D341Med (cell line): ENCODE data around the gene ZBTB20.

Experiments used
- DNase-seq: peaks from one replicate; pipeline ENCODE4 v3.0.0; 2012; ENCODE audit warnings: low spot score

The ZBTB20 gene

DNA sequence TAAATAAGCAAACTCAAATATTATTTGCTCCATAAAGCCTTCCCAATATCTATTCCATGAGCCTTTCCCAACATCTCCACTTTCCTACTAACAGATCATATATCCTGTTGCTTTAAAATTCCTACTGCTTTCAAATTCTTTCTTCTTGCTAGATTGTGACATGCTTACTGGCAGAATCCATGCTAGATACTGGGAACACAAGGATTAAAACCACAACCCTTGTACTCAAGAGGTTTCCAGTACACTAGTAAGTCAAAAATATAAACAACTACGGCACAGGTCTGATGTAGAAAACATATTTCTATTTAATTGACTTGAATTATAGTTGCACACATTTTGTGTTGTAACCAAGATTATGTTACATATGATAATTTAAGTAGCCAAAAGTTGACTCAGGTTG lies 275.0 kb downstream of the ZBTB20 start:
- DNase-seq = no peak

DNA sequence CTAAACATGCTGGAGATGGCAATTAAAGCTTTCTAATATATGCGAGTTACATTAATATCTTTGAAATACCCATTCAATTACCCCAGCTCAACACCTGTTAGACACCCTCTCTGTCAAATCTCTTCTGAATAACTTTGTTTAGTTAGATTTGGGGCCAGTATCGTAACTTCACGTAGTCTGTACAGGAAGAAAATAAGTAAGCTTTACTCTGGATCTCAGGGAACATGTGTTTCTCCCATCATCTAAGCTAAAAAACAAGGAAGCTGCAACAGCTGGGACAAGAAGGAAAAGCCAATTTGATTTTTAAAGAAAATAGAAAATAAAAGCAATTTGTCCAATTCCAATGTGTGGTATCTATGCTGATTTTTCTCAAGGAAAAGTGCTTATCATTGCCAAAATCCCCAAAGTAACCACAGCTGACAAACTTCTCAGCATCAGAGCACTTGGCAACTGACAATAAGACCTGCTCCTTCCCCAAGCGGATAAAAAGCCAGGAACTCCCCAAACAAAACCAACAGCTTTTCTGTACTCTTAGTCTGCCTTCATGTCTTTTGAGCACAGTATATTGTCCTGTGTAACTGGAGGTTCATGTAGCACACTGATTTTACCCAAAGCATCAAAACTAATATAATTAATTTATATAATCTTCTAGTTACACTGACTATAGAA lies 279.1 kb downstream of the ZBTB20 start:
- no peak for DNase-seq

DNA sequence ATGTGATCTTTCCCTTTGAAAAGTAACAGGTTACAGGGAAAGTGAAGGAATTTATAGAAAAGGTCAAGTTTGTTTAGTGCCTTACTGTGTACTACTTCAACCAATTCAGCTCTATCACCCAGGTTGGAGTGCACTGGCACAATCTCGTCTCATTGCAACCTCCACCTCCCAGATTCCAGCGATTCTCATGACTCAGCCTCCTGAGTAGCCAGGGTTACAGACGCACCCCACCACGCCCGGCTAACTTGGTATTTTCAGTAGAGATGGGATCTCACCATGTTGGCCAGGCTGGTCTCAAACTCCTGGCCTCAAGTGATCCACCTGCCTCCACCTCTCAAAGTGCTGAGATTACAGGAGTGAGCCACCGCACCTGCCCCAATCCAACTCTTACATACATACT lies 279.7 kb downstream of the ZBTB20 start:
- no peak for DNase-seq

DNA sequence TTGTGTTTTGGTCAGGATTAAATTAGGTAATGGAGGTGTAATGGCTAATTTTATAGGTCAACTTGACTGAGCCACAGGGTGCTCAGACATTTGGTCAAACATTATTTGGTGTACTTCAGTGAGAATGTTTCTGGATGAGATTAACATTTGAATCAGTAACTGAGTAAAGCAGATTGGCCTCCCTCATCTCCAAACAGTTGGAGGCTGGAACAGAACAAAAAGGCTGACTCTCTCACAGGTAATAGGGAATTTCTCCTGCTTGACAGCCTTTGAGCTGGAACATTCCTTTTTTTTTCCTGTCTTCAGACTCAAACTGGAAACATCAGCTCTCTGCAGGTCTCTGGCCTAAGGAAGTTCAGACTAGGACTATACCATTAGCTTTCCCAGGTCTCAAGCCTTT lies 280.7 kb downstream of the ZBTB20 start:
- DNase-seq = no peak

DNA sequence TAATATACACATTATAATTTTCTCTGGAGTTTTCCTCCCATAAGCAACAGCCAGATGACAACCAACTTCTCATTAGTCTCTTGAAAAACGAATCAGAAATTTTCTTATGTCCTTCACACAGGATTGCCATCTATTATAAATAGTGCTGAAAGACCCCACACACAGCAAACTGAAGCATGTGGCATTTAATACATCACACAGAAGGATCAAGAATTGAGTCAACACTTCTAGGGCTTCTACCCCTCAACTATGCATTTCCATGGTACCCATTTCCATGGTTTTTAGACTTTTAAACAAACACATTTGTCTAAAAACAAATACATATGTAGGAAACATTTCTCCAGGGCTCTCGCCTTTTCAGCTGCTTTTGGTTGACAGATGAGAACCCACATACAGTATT lies 282.1 kb downstream of the ZBTB20 start:
- DNase-seq = no peak

DNA sequence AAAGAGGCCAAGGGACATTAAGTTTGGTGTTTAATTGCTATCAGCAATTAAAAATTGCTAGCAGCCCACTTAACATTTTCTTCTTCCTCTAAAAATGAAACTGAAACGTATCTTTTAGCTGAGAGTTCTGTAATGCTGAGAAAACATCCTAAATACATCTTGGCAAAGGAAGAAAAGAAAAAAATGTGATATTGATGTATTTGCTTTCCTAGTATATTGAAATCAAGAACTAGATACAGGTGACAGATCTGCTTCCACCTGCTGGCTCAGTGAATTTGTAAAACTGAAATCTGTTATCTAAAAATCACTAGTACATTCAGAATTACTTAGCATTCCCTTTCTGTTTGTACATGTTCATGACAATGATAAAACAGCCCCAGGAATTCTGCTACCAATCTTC lies 283.2 kb downstream of the ZBTB20 start:
- DNase-seq = no peak

DNA sequence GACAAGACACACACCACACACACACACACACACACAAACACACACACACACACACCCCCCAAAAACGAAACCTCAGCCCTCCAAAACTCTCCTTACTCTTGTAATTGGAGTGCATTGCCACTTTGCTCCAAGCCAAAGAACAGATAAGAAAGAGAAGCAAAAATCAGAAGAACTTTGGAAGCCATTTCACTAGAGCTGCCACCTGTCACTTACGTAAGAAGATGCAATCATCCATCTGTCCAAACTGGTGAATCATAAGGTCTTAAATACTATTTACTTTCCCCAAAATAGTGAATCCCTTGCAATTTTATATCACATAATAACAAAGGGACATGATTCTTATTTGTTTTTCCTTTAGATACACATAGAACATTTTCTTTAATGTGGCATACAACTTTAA lies 285.4 kb downstream of the ZBTB20 start:
- DNase-seq = no peak

DNA sequence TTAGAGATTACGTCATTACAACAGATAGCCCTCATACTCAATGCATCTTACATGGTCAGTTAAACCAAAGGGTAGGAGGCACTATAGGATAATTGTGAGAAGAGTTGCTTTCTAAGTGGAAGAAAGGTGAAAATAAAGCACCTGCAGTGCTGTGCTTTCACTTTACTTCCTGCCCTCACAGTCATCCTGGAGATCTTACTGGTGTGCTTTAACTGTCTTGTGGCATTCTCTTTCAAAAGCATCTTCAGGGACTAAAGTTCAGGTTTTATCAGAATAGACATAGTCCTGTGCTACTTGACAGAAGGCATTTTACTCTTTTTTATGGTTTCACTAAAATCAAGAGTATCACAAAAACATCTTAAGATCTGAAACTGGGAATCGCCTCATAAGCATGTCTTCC lies 286.6 kb downstream of the ZBTB20 start:
- DNase-seq = no peak

DNA sequence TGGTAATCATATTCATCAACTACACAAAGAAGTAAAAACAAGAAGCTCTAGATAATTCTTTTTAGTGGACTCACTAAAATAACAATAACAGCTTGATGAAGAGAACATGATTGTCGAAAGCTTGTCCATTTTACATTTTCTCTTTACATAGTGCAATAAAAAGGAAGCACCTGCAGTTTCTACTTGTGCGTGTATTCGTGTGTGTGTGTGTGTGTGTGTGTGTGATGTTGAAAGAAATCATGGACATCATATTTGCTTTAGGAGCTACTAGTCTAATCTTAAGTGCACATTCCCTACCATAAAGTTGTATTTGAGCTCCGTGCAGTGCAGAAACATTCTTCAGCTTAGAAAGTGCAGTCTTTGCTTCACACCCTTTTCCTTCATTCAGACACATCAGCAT lies 288.8 kb downstream of the ZBTB20 start:
- DNase-seq = no peak

DNA sequence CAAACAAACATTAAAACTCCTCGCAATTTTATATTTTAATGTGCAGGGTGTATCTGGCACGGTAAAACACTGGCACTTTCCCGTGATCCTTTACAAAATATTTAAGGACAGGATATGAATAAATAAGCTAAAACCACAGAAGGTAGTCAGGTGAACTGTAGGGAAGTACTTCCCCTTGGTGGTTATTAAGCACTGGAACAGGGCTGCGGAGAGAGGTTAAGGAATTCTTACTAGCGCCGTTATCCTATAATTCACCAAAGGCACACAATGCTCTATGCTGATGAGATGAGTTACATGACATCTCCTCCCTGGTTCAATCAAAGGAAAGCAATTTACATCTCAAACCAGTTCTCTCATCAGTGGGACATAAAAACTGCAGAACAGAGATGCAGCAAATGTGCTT lies 289.8 kb downstream of the ZBTB20 start:
- DNase-seq = no peak

DNA sequence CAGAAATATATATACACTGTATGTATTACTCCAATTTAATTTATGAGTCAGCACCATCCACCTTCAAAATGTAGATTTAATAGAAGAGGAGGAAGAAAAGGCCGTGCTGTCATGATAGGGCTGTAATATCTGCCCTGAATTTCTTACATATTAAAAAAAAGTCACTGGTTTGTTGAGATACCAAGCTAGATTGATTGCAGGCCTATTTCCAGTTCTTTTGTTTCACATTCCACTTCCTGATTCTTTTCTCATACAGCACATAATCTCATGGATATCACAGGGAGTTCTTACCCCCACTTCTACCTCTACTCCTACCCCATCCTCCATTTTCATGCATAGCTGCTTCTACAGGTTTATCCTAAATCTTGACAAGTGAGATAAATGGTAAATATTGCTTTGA lies 290.3 kb downstream of the ZBTB20 start:
- no peak for DNase-seq

DNA sequence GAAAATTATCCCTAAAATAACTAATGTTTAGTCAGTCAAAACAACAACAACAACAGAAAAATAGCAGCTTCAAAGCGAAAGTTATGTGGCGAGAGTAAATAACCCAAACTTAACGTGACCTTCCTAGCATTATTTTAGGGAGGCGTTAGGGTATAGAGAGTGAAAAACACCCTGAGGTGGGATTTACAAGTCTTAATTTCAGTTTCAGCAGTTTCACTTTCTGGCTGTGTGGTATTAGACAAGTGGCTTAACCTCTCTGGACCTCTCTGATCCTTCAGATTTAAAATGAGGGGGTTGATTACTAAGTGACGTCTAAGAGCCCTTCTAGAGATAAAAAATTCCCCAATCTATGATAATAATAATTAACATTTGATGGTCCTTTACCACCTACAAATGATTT lies 291.2 kb downstream of the ZBTB20 start:
- DNase-seq = no peak

DNA sequence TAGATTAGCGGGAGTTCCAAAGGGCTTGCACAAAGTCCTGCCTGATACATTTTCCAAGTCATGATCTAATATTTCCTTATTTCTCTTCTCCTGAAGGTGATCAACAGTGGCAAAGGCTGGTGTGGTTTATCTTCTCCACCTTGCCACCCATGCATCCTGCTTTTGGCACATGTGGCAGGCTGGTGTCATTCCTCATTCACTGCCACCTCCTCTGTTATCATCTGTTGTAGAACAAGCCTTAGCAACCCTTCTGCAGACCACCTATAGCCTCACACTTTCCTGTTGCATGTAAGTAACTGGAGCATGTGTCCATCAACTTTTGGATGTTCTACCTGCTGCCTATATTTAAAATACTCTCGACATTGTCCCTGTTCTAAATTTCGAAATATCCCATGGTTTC lies 294.1 kb downstream of the ZBTB20 start:
- no peak for DNase-seq

DNA sequence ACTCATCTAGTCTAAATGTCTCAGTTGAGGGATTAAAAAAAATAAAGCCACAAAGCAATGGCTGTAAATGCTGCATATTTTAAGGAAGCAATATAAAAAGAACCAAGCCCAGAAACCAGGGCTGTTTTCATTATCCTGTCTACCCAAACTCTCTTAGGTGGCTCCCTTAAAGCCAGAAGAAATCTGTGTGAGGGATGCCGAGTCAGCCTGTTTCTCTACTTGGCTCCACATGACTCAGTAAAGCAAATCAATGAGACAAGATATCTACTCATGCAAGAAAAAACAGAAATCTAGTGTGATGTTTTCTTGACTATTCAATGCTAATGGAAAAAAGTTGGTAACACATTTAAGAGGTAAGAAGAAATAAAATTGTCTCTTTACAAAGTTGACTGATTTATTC lies 296.2 kb downstream of the ZBTB20 start:
- no peak for DNase-seq

DNA sequence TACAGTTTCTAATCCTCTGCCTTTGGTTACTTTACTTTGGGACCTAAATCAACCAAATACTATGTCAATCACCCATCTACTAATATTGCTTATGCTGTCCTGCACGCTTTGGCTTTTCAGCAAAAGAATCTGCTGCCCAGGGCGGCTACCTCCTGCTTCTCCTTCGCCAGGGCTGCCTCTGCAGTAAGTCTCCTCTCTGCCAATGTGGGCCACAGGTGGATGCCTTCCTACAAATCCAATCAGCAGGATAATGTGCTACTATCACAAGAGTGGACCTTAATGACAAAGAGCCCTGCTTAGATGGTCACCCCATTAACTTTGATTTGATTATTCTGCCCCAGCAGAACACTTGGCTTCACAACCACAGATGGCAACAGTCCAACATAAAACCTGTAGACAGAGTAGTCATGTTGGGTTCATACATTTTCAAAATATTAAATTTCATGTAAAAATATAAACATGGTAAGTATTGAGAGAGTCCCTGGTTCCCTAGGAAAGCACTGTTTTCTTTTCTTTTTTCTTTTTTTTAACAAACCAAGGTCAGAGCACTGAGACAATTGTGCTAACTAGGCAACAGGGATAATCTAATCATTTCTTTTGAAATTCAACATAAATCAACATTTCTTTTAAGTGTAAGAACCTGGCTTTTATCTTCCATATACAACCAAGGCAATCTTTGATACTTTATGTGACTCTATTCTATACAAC lies 298.3 kb downstream of the ZBTB20 start:
- no peak for DNase-seq

DNA sequence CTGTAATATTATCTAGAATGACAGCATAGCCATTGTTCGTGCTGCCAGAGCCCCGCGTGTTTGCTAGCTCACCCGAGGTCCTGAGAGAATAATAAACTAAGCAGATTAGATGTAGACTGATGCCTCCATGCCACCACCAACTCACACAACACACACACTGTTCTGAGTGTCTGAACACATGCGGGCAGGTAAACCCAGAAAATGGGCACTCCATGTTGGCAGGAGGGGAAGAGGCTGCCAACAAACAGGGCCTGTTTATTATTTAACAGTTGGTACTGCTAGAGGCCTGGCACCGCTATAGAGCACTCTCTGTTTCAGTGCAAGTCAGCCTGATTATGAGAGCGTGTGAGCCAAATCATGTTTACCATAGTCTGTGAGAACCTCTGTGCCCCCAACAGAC lies 299.0 kb downstream of the ZBTB20 start:
- peak; percentile 15 for DNase-seq

DNA sequence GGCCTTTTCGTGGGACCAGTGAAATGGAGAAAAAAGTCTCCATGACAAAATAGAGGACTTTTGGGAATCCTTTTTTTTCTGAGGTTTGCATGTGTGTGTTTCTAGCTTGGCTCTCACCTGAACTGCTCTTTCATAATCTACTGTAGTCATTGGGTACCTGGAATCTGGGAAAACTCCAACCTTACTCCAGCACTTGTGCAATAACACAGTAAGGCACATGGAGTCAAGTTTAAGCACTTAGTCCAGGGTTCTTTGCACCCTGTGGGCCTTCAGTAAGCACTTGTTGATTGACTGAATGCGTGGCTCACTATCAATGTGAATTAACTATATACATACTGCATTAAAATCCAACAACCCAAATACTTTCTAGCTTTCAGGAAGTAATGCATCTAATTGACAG lies 299.5 kb downstream of the ZBTB20 start:
- DNase-seq = no peak

DNA sequence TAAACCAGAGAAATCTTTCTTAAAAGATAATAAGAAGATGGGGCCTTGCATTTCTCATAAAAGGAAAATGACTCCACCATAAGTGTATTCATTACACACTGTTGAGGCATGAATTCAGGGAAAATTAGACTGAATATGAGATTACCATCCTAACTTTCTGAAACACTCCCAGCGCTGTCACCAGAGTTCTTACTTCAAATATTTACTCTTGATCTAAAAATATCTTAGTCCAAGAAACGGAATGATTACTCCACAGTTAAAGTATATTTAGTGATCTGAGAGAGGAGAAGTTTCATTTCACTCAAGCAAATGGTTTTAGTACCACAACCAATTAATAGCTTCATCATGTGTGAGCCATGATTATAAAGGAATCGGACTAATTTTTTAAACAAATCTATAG lies 300.3 kb downstream of the ZBTB20 start:
- DNase-seq = no peak

DNA sequence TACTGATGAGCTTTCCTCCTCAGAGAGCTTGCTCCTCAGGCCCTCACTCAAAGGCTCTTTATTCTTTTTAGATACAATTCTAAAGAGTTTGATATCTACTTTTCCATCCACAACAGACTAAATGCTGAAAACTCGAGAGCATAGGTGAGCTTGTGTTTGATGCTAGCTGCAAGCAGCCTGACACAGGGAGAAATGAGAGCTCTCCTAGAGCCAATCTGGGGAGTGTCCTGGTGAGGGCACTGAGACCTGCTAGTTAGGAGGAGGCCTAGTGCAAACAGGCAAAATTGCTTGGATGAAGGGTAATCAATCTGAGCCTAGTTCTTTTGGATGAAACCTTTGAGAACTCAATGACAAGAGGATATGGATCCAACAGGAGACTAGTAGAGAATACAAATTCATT lies 300.8 kb downstream of the ZBTB20 start:
- DNase-seq = no peak

DNA sequence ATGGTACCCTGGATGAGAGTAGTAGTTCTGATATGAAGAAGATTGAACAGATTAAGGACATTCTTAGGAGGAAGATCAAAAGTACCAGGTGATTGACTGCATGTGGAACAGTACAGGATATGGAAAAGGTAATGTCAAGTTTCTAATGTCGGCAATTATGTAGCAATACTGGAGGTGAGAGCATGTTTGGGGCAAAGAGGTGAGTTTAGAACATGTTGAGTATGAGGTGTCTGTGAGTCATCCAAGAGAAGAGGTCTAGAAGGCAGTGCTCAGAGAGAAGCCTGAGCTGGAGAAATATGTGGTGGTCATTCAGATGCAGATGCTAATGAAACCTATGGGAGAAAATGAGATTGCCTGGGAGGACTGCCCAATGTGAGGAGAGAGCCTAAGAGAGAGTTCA lies 305.6 kb downstream of the ZBTB20 start:
- no peak for DNase-seq

DNA sequence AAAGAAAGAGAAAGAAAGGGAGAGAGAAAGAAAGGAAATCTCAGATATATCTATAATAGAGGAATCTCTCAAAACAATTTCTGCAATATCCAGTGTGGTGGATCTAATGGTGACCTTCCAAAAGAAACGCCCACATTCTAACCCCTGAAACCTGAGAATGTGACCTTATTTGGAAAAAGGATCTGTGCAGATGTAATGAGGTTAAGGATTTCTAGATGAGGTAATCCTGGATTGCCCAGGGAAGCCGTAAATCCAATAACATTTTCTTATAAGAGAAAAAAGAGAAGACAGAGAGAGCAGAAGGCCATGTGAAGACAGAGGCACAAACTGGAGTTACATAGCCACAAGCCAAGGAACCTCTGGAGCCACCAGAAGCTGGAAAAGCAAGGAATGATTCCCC lies 307.6 kb downstream of the ZBTB20 start:
- DNase-seq = no peak

DNA sequence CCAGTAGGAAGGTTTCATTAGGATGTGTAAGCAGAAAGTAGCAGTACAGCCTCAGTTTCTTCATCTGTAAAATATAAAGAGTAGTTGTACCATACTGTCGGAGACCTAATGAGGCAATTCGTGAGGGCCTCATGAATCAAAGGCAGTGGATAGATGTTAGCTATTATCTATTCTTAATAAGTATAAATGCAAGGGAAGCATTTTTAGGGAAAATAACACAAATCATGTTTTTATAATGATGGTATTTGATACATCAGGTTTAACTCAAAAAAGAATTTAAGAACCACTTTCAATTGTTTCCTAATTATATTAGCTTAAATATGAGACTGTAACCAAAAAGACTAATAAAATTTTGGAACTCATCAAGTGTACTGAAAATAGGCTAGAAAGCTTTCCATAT lies 309.1 kb downstream of the ZBTB20 start:
- DNase-seq = no peak

DNA sequence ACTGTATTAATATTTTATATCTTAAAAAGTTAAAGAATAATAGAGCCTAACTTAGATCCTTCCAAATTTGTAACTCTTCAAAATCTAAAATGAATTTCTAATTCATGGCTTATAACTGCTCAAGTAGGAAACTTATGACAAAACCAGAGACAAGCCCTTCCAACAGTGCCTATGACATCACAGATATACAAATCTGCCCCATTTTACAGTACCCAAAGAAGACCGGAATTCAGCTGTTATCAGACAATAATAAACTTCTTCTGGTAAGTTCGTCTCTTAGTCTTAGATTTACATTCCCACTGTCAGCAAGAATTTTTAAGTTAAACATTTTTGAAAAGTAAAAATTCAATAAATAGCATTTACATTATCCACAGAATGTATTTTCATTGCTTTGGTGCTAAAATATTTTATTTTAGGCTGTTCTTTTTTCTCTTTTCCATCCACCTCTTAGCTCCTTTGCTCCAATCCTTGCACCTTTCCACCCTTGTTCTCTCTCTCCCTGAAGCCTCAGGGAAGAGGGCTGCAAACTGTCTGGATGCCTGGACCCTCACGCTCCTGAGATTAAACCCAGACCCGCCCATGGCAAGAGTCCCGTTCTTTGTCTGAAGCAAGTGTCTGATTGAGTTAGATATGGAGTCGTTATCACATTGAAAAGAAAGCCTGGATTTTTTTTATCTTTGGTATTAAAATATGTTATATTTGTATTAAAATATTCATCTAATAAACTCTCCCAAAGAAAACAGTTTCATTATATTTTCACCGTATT lies 312.7 kb downstream of the ZBTB20 start:
- DNase-seq = no peak
